IPS-NIHi11 (cell line): ENCODE data around the gene MT4.
"Not testable (repeated sequence)": the region's sequence is repeated elsewhere in the genome, so short reads cannot be mapped to it uniquely, and the experiment has no call there.

Source experiments
- DNase-seq: peaks from one replicate; pipeline ENCODE4 v3.0.0; 2012; ENCODE audit warnings: mixed read lengths, low spot score

MT4 gene

DNA sequence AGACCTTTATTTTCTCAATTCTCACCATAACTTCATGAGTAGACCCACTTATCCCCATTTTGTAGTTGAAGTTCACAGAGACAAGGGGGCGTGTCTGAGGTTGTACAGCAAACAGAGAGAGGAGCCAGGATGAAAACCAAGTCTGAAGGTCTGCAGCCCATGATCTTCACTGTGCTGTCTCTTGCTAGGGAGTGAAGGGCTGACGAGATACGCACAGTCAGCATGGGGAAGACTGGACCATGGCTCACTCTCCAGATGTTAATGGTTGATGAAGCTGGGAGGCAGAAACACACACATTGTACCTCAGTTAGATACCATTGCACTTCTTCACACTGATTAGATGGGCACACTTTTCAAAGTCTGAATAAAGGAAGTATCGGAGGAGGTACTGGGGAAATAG, 5.8 kb upstream of the MT4 start:
- no peak for DNase-seq

DNA sequence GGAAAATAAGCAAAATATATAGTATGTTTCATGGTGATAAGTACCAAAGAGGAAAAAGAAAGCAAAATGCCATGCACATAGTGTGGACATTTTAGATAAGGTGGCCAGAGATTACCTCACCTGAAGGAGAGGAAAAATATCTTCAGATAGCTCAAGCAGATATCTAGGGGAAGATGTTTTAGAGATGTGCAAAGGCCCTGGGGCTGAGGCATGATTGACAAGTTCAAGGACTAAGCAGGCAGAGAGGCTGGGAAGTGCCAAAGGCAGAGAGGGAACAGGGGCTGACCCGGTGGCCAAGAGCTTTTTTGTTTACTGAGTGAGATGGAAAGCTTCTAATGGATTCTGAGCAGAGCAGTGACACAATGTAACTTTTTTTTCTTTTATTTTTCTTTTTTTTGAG, 4.4 kb upstream of the MT4 start:
- no peak for DNase-seq

- DNase-seq = no peak
These were observed 3.7 kb upstream of the MT4 start for GRCh38 chr16:56561126-56561525.

GRCh38 chr16:56569971-56570370, 5.1 kb downstream of the MT4 start:
- DNase-seq = no peak

DNA sequence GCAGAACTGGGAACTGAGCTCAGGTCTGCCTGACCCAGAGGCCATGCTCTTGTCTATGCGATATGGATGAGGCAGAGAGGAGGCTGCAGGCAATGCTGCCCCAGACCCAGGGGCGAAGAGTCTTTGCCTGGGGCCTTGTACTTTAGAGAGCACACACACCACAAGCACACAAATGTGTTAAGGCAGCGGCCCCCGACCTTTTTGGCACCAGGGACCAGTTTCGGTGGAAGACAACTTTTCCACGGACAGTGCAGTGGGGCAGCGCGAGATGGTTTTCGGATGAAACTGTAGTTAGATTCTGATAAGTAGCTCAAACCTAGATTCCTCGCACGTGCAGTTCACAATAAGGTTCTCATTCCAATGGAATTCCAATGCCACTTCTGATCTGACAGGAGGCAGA, 6.7 kb downstream of the MT4 start:
- DNase-seq = no peak

GRCh38 chr16:56574625-56575024, 9.8 kb downstream of the MT4 start:
- no peak for DNase-seq

- DNase-seq = peak; percentile 82
These were observed 11.9 kb downstream of the MT4 start for GRCh38 chr16:56576585-56577299.

DNA sequence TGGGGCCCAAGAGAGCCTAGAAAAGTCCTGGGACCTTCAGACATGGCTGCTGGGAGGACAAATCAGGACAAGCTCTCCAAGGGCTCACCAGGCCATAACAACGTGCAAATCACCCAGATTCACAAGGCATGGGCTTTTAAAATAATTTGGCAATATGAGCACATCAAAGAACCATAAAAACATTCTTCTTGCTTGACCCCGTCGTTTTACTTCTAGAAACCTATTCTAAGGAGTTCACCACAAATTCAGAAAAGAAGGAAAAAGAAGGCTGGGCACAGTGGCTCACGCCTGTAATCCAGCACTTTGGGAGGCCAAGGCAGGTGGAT, 12.4 kb downstream of the MT4 start:
- DNase-seq = no peak

GRCh38 chr16:56580391-56581048, 15.6 kb downstream of the MT4 start:
- no peak for DNase-seq

- DNase-seq = not testable (repeated sequence)
These were observed 18.0 kb downstream of the MT4 start for GRCh38 chr16:56582911-56583310.

DNA sequence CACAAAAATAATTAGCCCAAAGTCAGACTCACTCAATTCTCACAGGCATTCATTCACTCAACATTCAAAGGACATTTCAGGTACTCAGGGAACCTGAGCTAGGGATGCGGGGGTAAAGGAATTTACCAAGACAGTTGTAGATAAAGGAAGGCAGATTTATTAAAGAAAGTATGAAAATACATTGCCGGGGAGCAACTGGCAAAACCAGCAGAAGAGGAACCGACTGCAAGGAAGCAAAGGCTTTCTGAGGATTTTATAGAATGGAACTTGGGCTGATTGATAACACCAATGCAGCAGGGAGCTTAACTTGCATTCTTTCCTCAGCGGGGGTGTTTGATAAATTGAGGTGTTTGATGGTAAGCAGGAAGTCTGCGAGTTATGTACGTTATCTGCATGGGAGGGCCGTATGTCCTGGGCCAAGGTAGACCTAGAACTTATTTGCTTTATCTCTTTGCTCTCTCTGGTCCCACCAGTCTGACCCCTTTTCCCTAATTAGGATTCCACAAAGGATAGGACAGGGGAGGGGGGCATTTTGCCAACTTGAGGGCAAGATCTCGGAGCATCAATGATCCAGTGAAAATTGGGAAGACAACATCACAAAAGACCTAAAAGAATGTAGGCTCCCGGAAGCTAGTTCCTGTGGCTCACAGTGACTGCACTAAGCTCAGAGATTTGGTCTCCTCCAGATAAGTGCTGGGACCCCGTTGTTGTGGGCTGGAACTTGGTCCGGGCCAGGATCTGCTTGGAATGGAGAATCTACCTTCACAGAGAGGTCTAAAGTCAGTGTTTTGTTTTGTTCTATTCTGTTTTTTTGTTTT, 18.7 kb downstream of the MT4 start:
- DNase-seq = no peak

GRCh38 chr16:56584276-56584675, 19.4 kb downstream of the MT4 start:
- no peak for DNase-seq

- no peak for DNase-seq
These were observed 23.9 kb downstream of the MT4 start for GRCh38 chr16:56588781-56589140.

DNA sequence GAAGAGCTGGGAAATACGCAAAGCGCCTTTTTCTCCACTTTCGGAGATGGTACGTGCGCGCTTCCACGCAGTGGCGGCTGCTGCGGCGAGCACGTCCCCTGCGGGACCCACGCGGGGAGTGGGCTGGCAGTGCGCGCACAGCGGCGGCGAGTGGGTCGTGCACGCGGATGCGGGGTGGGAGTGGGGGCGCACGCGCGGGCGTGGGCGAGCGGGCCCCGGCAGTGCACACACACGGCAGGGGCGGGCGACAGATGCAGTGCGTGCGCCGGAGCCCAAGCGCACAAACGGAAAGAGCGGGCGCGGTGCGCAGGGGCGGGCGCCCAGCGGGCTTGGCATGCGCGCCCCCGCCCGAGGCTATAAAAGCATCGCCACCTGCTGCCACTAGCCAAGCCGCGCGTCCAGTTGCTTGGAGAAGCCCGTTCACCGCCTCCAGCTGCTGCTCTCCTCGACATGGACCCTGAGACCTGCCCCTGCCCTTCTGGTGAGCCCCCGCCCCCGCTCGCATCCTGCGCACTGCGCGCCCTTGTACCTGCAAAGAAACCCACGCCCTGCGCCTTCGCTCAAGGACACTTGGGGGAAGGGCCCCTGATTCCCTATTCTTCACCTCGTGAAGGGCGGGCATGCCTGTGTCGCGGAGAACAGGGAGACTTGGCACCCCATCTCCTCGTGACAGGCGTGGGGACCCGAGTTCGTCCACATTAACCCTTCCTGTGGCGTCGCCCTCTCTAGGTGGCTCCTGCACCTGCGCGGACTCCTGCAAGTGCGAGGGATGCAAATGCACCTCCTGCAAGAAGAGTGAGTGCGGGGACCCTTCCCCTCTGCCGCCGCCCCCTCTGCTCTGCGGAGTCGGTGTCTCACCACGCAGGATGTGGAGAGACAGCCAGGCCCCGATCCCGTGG, 24.5 kb downstream of the MT4 start, which contains the start of gene MT3:
Gene MT3, plus strand, starts transcription at position 388 of the 899 bp plus-strand sequence. Its CDS starts 63 bp downstream, at position 451.
- peak; percentile 82 for DNase-seq

GRCh38 chr16:56591377-56592060, 26.6 kb downstream of the MT4 start:
- no peak for DNase-seq

- DNase-seq = no peak
These were observed 28.9 kb downstream of the MT4 start for GRCh38 chr16:56593573-56594291.

DNA sequence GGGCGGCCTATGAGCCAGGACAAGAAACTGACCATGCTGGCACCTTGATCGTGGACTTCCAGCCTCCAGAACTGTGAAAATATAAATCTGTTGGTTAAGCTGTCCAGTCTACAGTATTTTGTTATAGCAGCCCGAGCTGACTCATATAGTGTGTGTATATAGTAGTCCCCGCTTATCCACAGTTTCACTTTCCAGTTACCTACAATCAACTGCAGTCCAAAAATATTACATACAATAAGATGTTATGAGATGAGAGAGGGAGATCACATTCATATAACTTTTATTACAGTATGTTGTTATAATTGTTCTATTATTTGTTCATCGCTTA, 29.4 kb downstream of the MT4 start:
- no peak for DNase-seq

- peak; percentile 59 for DNase-seq
These were observed 35.6 kb downstream of the MT4 start for GRCh38 chr16:56600398-56600999.

DNA sequence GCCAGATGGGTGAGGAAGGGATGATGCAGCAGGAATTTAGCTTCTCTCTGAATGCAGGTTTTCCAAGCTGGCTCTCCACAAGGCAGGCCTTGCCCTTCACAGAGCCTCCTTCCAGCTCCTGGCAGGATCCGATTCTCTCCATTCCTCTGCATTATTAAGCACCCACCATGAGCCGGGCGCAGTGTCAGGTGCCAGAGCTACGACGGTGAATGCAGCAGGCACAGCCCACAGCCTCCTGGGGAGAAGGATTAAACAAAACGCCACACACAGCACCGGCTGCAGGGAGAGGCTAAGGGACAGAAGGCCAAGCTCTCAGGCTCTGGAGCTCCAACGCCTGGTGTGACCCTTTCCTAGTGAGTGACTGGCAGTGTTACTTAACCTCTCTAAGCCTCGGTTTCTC, 36.5 kb downstream of the MT4 start:
- no peak for DNase-seq

DNA sequence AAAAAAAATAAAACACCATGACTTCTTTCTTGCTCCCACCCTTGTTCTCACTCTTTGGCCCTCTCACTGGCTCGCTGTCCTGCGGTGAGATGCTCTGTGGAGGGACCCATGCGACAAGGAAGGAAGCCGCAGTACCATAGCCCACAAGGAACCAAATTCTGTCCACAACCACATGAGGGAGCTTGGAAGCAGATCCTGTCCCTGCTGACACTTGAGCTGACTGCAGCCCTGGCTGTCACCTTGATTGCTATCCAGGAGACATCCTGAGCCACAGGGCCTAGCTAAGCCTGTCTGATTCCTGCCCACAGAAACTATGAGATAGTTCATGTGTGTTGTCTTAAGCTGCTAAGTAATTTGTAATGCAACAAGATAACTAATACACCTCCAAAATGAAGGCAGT, 38.7 kb downstream of the MT4 start:
- DNase-seq = peak; percentile 54

- no peak for DNase-seq
These were observed 40.1 kb downstream of the MT4 start for GRCh38 chr16:56604966-56605365.
